Retinal pigment epithelial cell (primary cell): ENCODE results near the gene ZBTB46.
A peak's percentile ranks its signal among the peaks of the same experiment; 100 is the strongest.

Experiments used
- DNase-seq: peaks from one replicate; pipeline ENCODE4 v3.0.0-alpha.2; 2010; ENCODE audit warnings: low read depth
- H3K4me3 ChIP-seq: 2 replicates; pipeline ENCODE4 v1.5.1; 2011; ENCODE audit warnings: mild to moderate bottlenecking, low read length, control low read depth, moderate library complexity
- TF ChIP-seq, protein P1 (sequence below): conservative IDR thresholded peaks from 2 replicates; pipeline ENCODE4 v1.5.1; 2011; ENCODE audit warnings: low read depth, low read length, control low read depth, inconsistent platforms

Gene ZBTB46

DNA sequence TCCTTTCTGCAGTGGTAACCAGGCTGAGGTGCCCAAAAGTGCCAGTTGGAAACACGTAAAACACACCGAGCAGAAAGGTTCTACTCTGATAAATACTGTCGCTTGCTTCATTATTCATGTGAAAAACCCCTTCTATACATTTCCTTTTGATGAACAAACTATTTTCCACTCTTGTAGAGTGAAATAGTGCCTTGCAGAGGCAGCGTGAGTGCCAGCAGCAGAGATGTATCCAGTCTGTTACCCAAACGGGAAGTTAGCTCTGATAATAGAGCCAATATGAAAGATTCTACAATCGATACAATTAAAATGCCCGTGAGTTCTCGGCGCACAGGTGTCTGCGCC lies 1.5 kb downstream of the ZBTB46 start:
- peak overlapping the region; percentile 43 for H3K4me3 ChIP-seq
- no peak for DNase-seq
- TF ChIP-seq, protein P1, sequence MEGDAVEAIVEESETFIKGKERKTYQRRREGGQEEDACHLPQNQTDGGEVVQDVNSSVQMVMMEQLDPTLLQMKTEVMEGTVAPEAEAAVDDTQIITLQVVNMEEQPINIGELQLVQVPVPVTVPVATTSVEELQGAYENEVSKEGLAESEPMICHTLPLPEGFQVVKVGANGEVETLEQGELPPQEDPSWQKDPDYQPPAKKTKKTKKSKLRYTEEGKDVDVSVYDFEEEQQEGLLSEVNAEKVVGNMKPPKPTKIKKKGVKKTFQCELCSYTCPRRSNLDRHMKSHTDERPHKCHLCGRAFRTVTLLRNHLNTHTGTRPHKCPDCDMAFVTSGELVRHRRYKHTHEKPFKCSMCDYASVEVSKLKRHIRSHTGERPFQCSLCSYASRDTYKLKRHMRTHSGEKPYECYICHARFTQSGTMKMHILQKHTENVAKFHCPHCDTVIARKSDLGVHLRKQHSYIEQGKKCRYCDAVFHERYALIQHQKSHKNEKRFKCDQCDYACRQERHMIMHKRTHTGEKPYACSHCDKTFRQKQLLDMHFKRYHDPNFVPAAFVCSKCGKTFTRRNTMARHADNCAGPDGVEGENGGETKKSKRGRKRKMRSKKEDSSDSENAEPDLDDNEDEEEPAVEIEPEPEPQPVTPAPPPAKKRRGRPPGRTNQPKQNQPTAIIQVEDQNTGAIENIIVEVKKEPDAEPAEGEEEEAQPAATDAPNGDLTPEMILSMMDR = no peak

DNA sequence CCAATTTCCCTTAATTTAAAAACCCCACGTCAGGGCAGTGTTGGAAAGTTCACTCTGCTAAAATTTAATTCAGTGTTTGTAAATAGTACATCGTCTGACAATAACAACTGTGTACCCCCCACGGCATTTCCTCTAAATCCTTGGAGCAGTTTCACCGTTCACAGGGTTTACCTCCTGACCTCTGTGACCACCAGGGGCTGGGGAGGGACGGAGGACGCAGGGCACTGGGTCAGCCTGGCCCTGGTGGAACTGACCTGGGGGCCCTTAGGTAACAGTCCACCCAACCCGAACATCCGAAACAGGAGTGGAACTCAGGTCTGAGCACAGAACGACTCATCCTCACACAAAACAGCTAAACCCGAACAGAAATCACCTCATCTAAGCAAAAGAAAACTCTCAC lies 2.1 kb downstream of the ZBTB46 start:
- DNase-seq = no peak
- H3K4me3 ChIP-seq = no peak overlapping the region
- TF ChIP-seq, protein P1 = no peak

DNA sequence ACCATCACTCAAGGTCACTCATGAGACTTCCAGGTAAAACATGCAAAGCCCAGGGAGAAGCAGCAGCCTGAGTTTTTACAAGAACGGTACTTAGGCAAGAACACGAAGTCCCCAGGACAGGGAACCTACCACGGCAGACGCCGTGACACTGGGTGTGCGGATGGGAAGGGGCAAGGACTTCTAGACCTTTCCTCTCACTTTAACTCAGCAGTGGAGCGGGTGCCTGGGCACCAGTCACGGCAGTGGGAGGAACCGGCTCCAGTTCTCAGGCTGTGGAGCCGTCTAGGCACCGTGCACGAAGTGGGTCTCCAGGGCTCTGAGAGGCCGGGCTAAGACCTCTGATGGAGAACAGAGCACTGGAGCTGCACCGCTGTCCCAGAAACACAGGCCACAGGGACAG lies 2.5 kb downstream of the ZBTB46 start:
- no peak overlapping the region for H3K4me3 ChIP-seq
- DNase-seq = no peak
- TF ChIP-seq, protein P1 = no peak

DNA sequence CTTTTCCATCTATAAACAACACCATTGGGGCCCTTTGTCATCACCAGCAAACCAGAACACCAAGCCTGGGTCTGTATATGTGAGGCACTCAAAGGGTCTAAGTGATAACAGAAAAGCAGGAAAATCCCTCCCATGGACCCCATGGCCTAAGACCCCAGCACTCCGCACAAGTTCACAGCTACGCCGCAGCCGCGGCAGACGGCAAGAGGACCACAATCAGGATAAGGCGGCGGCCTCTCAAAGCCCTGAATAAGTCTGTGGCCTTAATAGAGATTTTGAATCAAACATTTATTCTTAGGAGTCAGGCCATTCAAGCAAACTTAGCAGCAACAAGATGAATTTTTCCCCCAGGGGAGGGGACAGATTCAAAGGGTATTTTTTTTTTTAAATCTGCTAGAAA lies 2.9 kb downstream of the ZBTB46 start:
- DNase-seq = no peak
- no peak overlapping the region for H3K4me3 ChIP-seq
- TF ChIP-seq, protein P1 = no peak

DNA sequence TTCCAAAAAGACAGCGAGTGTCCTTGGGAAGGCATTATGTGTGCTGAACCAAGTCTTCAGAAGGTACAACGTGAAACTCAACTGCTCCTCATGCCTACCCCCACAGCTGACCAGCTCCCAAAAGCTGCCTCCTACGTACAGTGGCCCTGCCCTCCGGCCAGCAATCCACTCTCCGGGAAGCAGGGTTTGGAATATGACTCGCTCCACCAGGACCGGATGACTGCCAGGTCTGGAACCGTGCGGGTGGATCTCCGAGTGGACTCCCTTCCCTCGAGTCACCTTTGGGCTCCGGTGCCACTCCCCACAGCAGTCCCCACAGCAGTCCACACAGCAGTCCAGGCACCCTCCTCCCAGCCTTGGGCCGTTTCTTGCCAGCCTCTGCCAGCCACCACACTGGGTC lies 4.3 kb downstream of the ZBTB46 start:
- TF ChIP-seq, protein P1 = no peak
- no peak for DNase-seq
- H3K4me3 ChIP-seq = no peak overlapping the region

DNA sequence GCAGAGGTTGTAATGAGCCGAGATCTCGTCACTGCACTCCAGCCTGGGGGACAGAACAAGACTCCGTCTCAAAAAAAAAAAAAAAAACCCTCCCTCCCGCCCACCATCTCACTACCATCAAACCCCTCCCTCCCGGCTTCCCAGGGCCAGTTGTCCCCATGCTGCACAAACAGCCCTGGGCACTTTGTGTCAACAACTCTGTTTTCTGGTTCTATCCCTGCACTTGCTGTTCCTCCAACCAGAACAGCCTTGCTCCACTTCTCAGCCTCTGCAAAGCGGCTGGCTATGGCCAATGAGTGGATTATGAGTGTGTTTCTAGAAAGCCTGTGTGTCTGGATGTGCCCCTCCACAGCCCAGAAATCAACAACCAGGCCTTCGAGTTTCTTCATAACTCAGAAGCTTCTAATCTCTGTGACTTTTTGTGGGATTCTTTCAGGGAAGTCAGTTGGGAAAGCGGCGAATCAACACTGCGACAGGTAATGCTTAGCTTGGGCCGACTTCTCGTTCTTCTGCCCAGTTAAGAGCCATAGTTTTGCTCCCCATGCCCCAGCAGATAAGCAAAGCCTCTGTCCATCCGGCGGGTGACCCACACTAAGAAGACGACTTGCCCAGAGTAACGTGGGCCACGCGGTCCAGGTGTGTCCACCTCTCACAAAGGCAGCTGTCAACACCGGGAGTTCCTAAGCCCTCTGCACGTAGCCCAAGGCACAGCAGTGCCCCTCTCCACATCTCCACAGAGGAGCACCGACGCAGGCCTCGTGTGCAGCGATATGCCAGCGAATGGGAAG lies 5.5 kb downstream of the ZBTB46 start:
- DNase-seq = no peak
- TF ChIP-seq, protein P1 = no peak

DNA sequence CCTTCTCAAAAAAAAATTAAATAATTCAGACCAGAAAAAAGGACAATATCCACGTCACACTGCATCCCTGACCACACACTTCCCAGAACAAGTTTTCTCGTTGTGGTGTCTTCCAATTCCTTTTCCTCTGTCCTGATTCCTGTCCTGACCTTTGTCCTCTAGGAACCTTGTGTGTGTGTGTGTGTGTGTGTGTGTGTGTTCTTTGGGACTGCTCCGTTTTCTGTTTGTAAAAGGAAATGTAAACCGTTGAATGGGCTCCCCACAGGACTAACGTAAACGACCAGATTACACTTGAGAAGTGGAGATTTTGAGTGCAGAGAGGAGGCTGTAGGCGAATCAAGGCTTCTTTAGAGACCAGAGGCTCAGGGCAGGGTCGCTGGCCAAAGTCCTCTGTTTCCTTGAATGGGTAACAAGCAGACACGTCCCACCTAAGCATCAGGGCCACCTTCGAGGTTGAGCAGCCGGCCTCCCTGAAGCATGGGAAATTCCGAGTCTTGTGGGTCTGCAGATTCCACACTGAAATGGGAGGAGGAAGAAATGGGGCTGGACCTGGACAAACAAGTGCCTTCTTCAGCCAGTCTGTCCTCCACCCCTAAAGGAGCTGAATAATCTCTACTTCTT lies 7.3 kb downstream of the ZBTB46 start:
- TF ChIP-seq, protein P1 = no peak
- no peak for DNase-seq
- no peak overlapping the region for H3K4me3 ChIP-seq

More for the DNA sequence above, 5.5 kb downstream of the ZBTB46 start:
- H3K4me3 ChIP-seq = no peak overlapping the region
